NCI-H82 treated with DMSO at 0.1 percent for 48 hours (cell line): Measurements from ENCODE around the gene POFUT2.

ENCODE experiments used
- DNase-seq: peaks from one replicate; lab custom pipeline; 2025; ENCODE audit not compliant: unreplicated experiment; lab: John Stamatoyannopoulos, UW

POFUT2 gene

GRCh38 chr21:45283611-45284455 lies 3.9 kb downstream of the POFUT2 start:
- no peak for DNase-seq

GRCh38 chr21:45283035-45283610 lies 4.6 kb downstream of the POFUT2 start:
- DNase-seq: no peak

- no peak for DNase-seq
Observed at GRCh38 chr21:45282283-45283034, 5.2 kb downstream of the POFUT2 start.

GRCh38 chr21:45281411-45282282 lies 6.0 kb downstream of the POFUT2 start:
- DNase-seq: no peak

- no peak for DNase-seq
Observed at GRCh38 chr21:45280969-45281368, 6.7 kb downstream of the POFUT2 start.

- no peak for DNase-seq
Observed at GRCh38 chr21:45280178-45280821, 7.4 kb downstream of the POFUT2 start.

- DNase-seq: no peak
Observed at GRCh38 chr21:45279446-45280177, 8.1 kb downstream of the POFUT2 start.

GRCh38 chr21:45278156-45278911 lies 9.4 kb downstream of the POFUT2 start:
- no peak for DNase-seq

- no peak for DNase-seq
Observed at GRCh38 chr21:45277101-45278045, 10.3 kb downstream of the POFUT2 start.

GRCh38 chr21:45276596-45276995 lies 11.1 kb downstream of the POFUT2 start:
- no peak for DNase-seq

GRCh38 chr21:45270306-45270821 lies 17.3 kb downstream of the POFUT2 start:
- no peak for DNase-seq

- DNase-seq: no peak
Observed at GRCh38 chr21:45269861-45270260, 17.8 kb downstream of the POFUT2 start.

- no peak for DNase-seq
Observed at GRCh38 chr21:45267390-45267760, 20.3 kb downstream of the POFUT2 start.

GRCh38 chr21:45266518-45267389 lies 20.9 kb downstream of the POFUT2 start:
- DNase-seq: no peak

- no peak for DNase-seq
Observed at GRCh38 chr21:45265721-45266517, 21.8 kb downstream of the POFUT2 start.

- no peak for DNase-seq
Observed at GRCh38 chr21:45264912-45265515, 22.7 kb downstream of the POFUT2 start.
